Measurements from ENCODE around the gene SHOX. TPM values are rescaled to one million over a fixed set of nuclear protein-coding genes. Genes with fewer than 3 reads are reported as not detected.

SHOX gene
- total RNA-seq, 1 experiment from 2014 or later, result 0.24 TPM

GRCh38 chrX:627510-627981, 3.0 kb upstream of the SHOX start:
- Mint-ChIP-seq H3K9me3 (peaks cover 14 to 17% of the 10 kb centered on the region in 2 experiments), H3K4me3 (peak overlapping the region in 1 of 2 experiments; percentile 49; a peak in 2 of 5 replicates), H3K27ac (no peak overlapping the region), H3K27me3 (ENCODE audit: low read depth) (peaks cover 99% of the 10 kb centered on the region), H3K36me3 (ENCODE audit: insufficient read depth in 1 of 3, low read depth in 3 of 3) (peaks cover 0 to 6% (median 6%) of the 10 kb centered on the region in 3 experiments; a peak in 4 of 7 replicates), H3K4me1 (peaks cover 35 to 59% of the 10 kb centered on the region in 2 experiments)
- H3K27ac ChIP-seq (ENCODE audit: insufficient read length, low read depth, low read length), result no peak overlapping the region
- H3K18ac ChIP-seq (ENCODE audit: insufficient read length, low read depth, low read length), result no peak overlapping the region
- no peak overlapping the region for H4K91ac ChIP-seq (ENCODE audit: insufficient read length, low read depth, low read length)
- H4K5ac ChIP-seq (ENCODE audit: insufficient read length, low read depth, low read length), result no peak overlapping the region
- H3K4me1 ChIP-seq (ENCODE audit: insufficient read depth, low read length), result 0 out of 2 replicates have a peak, but pooled peaks cover 2% of the 10 kb centered on the region
- no peak overlapping the region for H3K14ac ChIP-seq (ENCODE audit: insufficient read depth, low read length)
- H2BK120ac ChIP-seq (ENCODE audit: low read depth, low read length, poor library complexity, severe bottlenecking), result no peak overlapping the region
- no peak overlapping the region for H2BK15ac ChIP-seq (ENCODE audit: low read depth, low read length)
- H3K4ac ChIP-seq (ENCODE audit: low read depth, low read length), result no peak overlapping the region
- no peak overlapping the region for H4K8ac ChIP-seq (replicated peaks; ENCODE audit: insufficient read length, low read depth, low read length)
- WGBS (ENCODE audit: extremely low coverage, insufficient read length, low lambda C conversion rate), result no CpG with 5 or more reads among the region's 15 CpGs
- no peaks in the 10 kb centered on the region for H3K9me3 ChIP-seq (ENCODE audit: control insufficient read depth, low read depth, low read length)
- no peak overlapping the region for H3T11ph ChIP-seq (ENCODE audit: low read length)
- H3K79me2 ChIP-seq (ENCODE audit: insufficient read depth, low read length), result no peaks in the 10 kb centered on the region
- H2BK20ac ChIP-seq (ENCODE audit: low read depth, low read length, poor library complexity, severe bottlenecking), result no peak overlapping the region
- DNase-seq, result peak; percentile 35
- no peak overlapping the region for H3K23ac ChIP-seq (ENCODE audit: insufficient read length, low read depth, low read length)
- no peak overlapping the region for H2BK12ac ChIP-seq (ENCODE audit: insufficient read length, low read depth, low read length)
- H3K79me1 ChIP-seq (ENCODE audit: insufficient read depth, low read depth, low read length, poor library complexity, severe bottlenecking), result no peaks in the 10 kb centered on the region
- TF ChIP-seq, protein P1, sequence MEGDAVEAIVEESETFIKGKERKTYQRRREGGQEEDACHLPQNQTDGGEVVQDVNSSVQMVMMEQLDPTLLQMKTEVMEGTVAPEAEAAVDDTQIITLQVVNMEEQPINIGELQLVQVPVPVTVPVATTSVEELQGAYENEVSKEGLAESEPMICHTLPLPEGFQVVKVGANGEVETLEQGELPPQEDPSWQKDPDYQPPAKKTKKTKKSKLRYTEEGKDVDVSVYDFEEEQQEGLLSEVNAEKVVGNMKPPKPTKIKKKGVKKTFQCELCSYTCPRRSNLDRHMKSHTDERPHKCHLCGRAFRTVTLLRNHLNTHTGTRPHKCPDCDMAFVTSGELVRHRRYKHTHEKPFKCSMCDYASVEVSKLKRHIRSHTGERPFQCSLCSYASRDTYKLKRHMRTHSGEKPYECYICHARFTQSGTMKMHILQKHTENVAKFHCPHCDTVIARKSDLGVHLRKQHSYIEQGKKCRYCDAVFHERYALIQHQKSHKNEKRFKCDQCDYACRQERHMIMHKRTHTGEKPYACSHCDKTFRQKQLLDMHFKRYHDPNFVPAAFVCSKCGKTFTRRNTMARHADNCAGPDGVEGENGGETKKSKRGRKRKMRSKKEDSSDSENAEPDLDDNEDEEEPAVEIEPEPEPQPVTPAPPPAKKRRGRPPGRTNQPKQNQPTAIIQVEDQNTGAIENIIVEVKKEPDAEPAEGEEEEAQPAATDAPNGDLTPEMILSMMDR (conservative IDR thresholded peaks at IDR 0.05), result no peak
- H2BK5ac ChIP-seq (ENCODE audit: insufficient read length, low read length), result no peak overlapping the region
- H2AK5ac ChIP-seq (ENCODE audit: insufficient read length, low read length), result no peak overlapping the region
- H3K4me2 ChIP-seq (ENCODE audit: insufficient read depth, insufficient read length, low read length), result no peak overlapping the region
- no peaks in the 10 kb centered on the region for H4K20me1 ChIP-seq (ENCODE audit: control insufficient read depth, insufficient read depth, insufficient read length)
- peaks cover 21% of the 10 kb centered on the region for H3K23me2 ChIP-seq (ENCODE audit: insufficient read length, low read depth, low read length, poor library complexity, severe bottlenecking)
- no peak overlapping the region for H3K9ac ChIP-seq (ENCODE audit: extremely low read depth, insufficient read length, low read length)
- no peak overlapping the region for H2AFZ ChIP-seq (ENCODE audit: low read length)
- no peak overlapping the region for H3K56ac ChIP-seq (ENCODE audit: insufficient read length, low read depth, low read length)
- H3K27me3 ChIP-seq (ENCODE audit: insufficient read depth, low read length), result peaks cover 88% of the 10 kb centered on the region
